CD4-positive, alpha-beta T cell (primary cell): ENCODE results near the gene PHYHD1. TPM values are rescaled to one million over a fixed set of nuclear protein-coding genes. Genes with fewer than 3 reads are reported as not detected.

ENCODE experiments used
- ATAC-seq: fragments of 200-7000 bp; cut with Tn5 transposase; one replicate; pipeline ENCODE4 v1.10.0; 2022; ENCODE audit warnings: mild to moderate bottlenecking; ENCODE audit not compliant: poor library complexity
- CTCF ChIA-PET: fragments of 350-600 bp; sonication (Branson Sonifier 250); formaldehyde crosslinking; loops from one replicate; lab custom pipeline; 2021; ENCODE audit warnings: antibody characterized with exemption, inconsistent platforms; lab: Charles Lee
- POLR2A ChIA-PET: fragments of 350-600 bp; sonication (Branson Sonifier 250); formaldehyde crosslinking; loops from one replicate; lab custom pipeline; 2021; ENCODE audit warnings: antibody characterized with exemption, inconsistent platforms; lab: Charles Lee
- DNase-seq, 14 experiments: peaks; one replicate each; pipeline ENCODE4 v3.0.0-alpha.2; 2013 to 2020; ENCODE audit warnings: mixed read lengths in 2 of 14
- H3K27ac ChIP-seq, 2 donors: one replicate each; pipeline versions ENCODE4 v1.5.1 to v1.7.0; 2013; ENCODE audit warnings: low read length in 2 of 2, low read depth in 1 of 2, mild to moderate bottlenecking in 1 of 2
- H3K27me3 ChIP-seq, 2 experiments: 1 replicate in 1 of 2; 2 replicates in 1 of 2; pipeline versions ENCODE4 v1.6.1 to v1.7.0; 2013; ENCODE audit warnings: low read length in 2 of 2, control low read depth in 1 of 2, mild to moderate bottlenecking in 1 of 2, moderate library complexity in 1 of 2; ENCODE audit not compliant: insufficient read depth in 2 of 2, control insufficient read depth in 1 of 2
- H3K36me3 ChIP-seq: one replicate; pipeline ENCODE4 v1.6.1; 2013; ENCODE audit warnings: low read length, control low read depth; ENCODE audit not compliant: insufficient read depth
- H3K4me1 ChIP-seq: one replicate; pipeline ENCODE4 v1.6.1; 2013; ENCODE audit warnings: low read length, control low read depth; ENCODE audit not compliant: insufficient read depth
- H3K4me3 ChIP-seq: one replicate; pipeline ENCODE4 v1.5.1; 2013; ENCODE audit warnings: mild to moderate bottlenecking, low read length, moderate library complexity
- H3K9me3 ChIP-seq, 2 experiments: 1 replicate in 1 of 2; 2 replicates in 1 of 2; pipeline versions ENCODE4 v1.6.1 to v1.7.0; 2013; ENCODE audit warnings: low read length in 2 of 2, mild to moderate bottlenecking in 2 of 2, control low read depth in 1 of 2, moderate library complexity in 1 of 2; ENCODE audit not compliant: control insufficient read depth in 1 of 2, insufficient read depth in 1 of 2
- H3K27ac Mint-ChIP-seq: one replicate; pipeline ENCODE4 v1.8.0; 2020; ENCODE audit warnings: mixed read lengths
- H3K27me3 Mint-ChIP-seq: one replicate; pipeline ENCODE4 v1.8.0; 2021; ENCODE audit warnings: mixed read lengths
- H3K36me3 Mint-ChIP-seq: one replicate; pipeline ENCODE4 v1.8.0; 2021; ENCODE audit warnings: low read depth, mixed read lengths
- H3K4me1 Mint-ChIP-seq: one replicate; pipeline ENCODE4 v1.8.0; 2021; ENCODE audit warnings: low read depth, mixed read lengths
- H3K4me3 Mint-ChIP-seq: one replicate; pipeline ENCODE4 v1.8.0; 2020; ENCODE audit warnings: mild to moderate bottlenecking, mixed read lengths
- H3K9me3 Mint-ChIP-seq: one replicate; pipeline ENCODE4 v1.8.0; 2020; ENCODE audit warnings: mixed read lengths
- intact Hi-C, 2 experiments: fragments of 100-400 bp; cut with DNase I in 1 of 2; cut with micrococcal nuclease in 1 of 2; formaldehyde crosslinking; loops; one replicate each; pipeline versions ENCODE4 v1.15.1 to v1.9.0; 2023 to 2025; cut with DNase I, micrococcal nuclease
- total RNA-seq, 174 experiments: library from RNA in 2 of 174; stranded (reverse) in 2 of 174; gene quantifications; one replicate each; pipeline ENCODE4 v1.2.3 and lab custom pipeline; 2021 to 2026
- TF ChIP-seq, protein P1 (sequence below): fragments of 200-600 bp; IDR thresholded peaks from one replicate; pipeline ENCODE4 v1.8.0; 2022; ENCODE audit warnings: antibody characterized with exemption, mild to moderate bottlenecking

Gene PHYHD1
- total RNA-seq, 2 experiments from 2014 or later = 1.6 to 2.6 TPM

DNA sequence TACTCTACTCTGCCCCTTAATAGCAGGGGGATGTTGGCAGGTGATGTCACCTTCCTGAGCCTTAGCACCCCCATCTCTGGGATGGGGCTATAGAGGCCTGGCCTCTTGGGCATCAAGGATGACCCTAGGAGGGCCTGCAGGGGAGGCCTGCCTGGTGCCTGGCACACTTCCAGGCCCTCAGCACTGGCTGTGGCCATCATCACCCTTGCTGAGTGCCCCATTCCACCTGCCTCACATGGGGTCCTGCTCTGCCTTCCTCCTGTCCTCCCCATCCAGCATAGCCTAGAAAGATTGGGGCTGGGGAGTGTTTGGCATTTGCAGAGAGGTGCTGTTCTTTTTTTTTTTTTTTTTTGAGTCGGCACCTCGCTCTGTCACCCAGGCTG is 17.7 kb upstream of the PHYHD1 start:
- Histone ChIP-seq H3K9me3 (no peaks in the 10 kb centered on the region), H3K4me1 (peaks cover 77% of the 10 kb centered on the region), H3K27me3 (no peaks in the 10 kb centered on the region), H3K4me3 (peak overlapping the region; percentile 45), H3K27ac (peak overlapping the region; percentile 95 to 96), H3K36me3 (peaks cover 16% of the 10 kb centered on the region)
- Mint-ChIP-seq H3K36me3 (peaks cover 38% of the 10 kb centered on the region), H3K4me3 (peak overlapping the region; percentile 81), H3K9me3 (no peaks in the 10 kb centered on the region), H3K4me1 (peaks cover 71% of the 10 kb centered on the region), H3K27ac (peak overlapping the region; percentile 95), H3K27me3 (no peaks in the 10 kb centered on the region)
- ChIA-PET CTCF (interaction anchor here (1.1 kb wide), 1 partner anchor 25 kb away, joined by 3 read pairs; no protein-coding TSS in a partner anchor), POLR2A (interaction anchor here (0.7 to 4.3 kb wide), 9 partner anchors 10 to 179 kb away, joined by 3 to 35 read pairs (median 3); partner anchors contain the start of genes ENDOG, KYAT1, LRRC8A and MIGA2)
- intact Hi-C loops = loop anchor here in 1 of 2 experiments (2.0 kb wide), 1 partner anchor 40 kb away; no protein-coding TSS in a partner anchor
- TF ChIP-seq, protein P1, sequence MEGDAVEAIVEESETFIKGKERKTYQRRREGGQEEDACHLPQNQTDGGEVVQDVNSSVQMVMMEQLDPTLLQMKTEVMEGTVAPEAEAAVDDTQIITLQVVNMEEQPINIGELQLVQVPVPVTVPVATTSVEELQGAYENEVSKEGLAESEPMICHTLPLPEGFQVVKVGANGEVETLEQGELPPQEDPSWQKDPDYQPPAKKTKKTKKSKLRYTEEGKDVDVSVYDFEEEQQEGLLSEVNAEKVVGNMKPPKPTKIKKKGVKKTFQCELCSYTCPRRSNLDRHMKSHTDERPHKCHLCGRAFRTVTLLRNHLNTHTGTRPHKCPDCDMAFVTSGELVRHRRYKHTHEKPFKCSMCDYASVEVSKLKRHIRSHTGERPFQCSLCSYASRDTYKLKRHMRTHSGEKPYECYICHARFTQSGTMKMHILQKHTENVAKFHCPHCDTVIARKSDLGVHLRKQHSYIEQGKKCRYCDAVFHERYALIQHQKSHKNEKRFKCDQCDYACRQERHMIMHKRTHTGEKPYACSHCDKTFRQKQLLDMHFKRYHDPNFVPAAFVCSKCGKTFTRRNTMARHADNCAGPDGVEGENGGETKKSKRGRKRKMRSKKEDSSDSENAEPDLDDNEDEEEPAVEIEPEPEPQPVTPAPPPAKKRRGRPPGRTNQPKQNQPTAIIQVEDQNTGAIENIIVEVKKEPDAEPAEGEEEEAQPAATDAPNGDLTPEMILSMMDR = no peak
- ATAC-seq (no peak), DNase-seq (no peak)

DNA sequence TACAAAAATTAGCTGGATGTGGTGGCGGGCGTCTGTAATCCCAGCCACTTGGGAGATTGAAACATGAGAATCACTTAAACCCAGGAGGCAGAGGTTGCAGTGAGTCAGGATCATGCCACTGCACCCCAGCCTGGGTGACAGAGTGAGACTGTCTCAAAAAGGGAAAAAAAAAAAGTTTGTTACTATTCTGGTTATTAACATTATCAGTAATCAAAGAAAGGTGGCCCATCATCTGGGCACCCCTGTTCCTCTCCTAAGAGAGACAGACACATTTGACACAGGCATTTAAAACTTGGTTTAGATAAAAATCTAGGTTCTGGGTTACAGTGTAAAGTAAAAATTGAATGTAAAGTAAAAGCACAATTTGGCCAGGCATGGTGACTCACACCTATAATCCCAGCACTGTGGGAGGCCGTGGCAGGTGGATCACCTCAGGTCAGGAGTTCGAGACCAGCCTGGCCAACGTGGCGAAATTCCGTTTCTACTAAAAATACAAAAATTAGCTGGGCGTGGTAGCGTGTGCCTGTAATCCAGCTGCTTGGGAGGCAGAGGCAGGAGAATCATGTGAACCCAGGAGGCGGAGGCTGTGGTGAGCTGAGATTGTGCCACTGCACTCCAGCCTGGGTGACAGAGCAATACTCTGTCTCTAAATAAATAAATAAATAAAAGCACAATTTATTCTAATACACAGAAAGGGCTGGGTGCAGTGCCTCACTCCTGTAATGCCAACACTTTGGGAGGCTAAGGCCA is 16.7 kb upstream of the PHYHD1 start:
- Histone ChIP-seq H3K4me1 (peaks cover 69% of the 10 kb centered on the region), H3K27me3 (no peaks in the 10 kb centered on the region), H3K4me3 (no peak overlapping the region), H3K27ac (peak overlapping the region; percentile 65 to 96), H3K9me3 (no peaks in the 10 kb centered on the region), H3K36me3 (peaks cover 23% of the 10 kb centered on the region)
- ChIA-PET CTCF (no interaction called here), POLR2A (interaction anchor here (2.1 to 4.3 kb wide), 2 partner anchors 22 to 86 kb away, joined by 11 to 35 read pairs; partner anchors contain the start of genes ENDOG, KYAT1 and LRRC8A)
- Mint-ChIP-seq H3K4me1 (peaks cover 61% of the 10 kb centered on the region), H3K4me3 (peak overlapping the region; percentile 20), H3K9me3 (no peaks in the 10 kb centered on the region), H3K27me3 (no peaks in the 10 kb centered on the region), H3K27ac (peak overlapping the region; percentile 95), H3K36me3 (peaks cover 42% of the 10 kb centered on the region)
- TF ChIP-seq, protein P1 = no peak
- peak in 1 of 14 experiments; percentile 31 for DNase-seq
- intact Hi-C loops = loop anchor here in 1 of 2 experiments (2.0 kb wide), 1 partner anchor 41 kb away; no protein-coding TSS in a partner anchor
- no peak for ATAC-seq

DNA sequence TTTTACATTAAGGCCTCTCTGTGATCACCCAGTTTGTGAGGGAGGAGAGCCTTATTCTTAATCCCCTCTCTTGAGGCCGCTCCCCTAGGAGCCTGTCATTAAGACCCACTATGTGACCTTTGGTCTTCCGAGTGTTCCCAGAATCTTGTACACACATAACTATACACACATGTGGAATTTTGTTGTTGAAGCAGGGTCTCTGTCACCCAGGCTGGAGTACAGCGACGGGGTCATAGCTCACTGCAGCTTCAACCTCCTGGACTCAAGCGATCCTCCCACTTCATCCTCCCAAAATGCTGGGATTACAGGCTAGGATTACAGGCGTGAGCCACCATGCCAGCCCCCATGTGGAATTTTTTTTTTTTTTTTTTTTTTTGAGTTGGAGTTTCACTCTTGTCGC is 14.8 kb upstream of the PHYHD1 start:
- ATAC-seq (no peak), DNase-seq (no peak)
- ChIA-PET CTCF (no interaction called here), POLR2A (no interaction called here)
- Mint-ChIP-seq H3K4me1 (peaks cover 45% of the 10 kb centered on the region), H3K4me3 (no peak overlapping the region), H3K27ac (peak overlapping the region; percentile 84), H3K9me3 (no peaks in the 10 kb centered on the region), H3K36me3 (peaks cover 55% of the 10 kb centered on the region), H3K27me3 (no peaks in the 10 kb centered on the region)
- H3K4me1 ChIP-seq = peaks cover 67% of the 10 kb centered on the region
- TF ChIP-seq, protein P1 = no peak
- H3K9me3 ChIP-seq = no peaks in the 10 kb centered on the region
- intact Hi-C loops = no loop called here
- peaks cover 42% of the 10 kb centered on the region for H3K36me3 ChIP-seq
- no peak overlapping the region for H3K4me3 ChIP-seq
- no peak overlapping the region for H3K27ac ChIP-seq
- H3K27me3 ChIP-seq = no peaks in the 10 kb centered on the region
